HG02943 (cell line): ENCODE measurements around the gene RBM22.

Experiments
- ATAC-seq: cut with Tn5 transposase; IDR thresholded peaks from one replicate; pipeline ENCODE4 v1.9.1; 2021; ENCODE audit warnings: mild to moderate bottlenecking, low read depth, moderate library complexity; ENCODE audit not compliant: unreplicated experiment

RBM22 gene

GRCh38 chr5:150672884-150673275 lies 28.0 kb downstream of the RBM22 start:
- ATAC-seq: no peak

GRCh38 chr5:150672237-150672883 lies 28.5 kb downstream of the RBM22 start:
- no peak for ATAC-seq

- ATAC-seq: no peak
Measured at GRCh38 chr5:150671509-150672236, 29.2 kb downstream of the RBM22 start.

- no peak for ATAC-seq
Measured at GRCh38 chr5:150670948-150671310, 29.9 kb downstream of the RBM22 start.

- no peak for ATAC-seq
Measured at GRCh38 chr5:150670275-150670947, 30.5 kb downstream of the RBM22 start.

GRCh38 chr5:150665044-150665443 lies 35.8 kb downstream of the RBM22 start:
- no peak for ATAC-seq

GRCh38 chr5:150663936-150664335 lies 36.9 kb downstream of the RBM22 start:
- no peak for ATAC-seq

GRCh38 chr5:150662731-150663516 lies 37.9 kb downstream of the RBM22 start:
- no peak for ATAC-seq

- ATAC-seq: no peak
Measured at GRCh38 chr5:150661821-150662596, 38.9 kb downstream of the RBM22 start.

GRCh38 chr5:150661086-150661485 lies 39.8 kb downstream of the RBM22 start, which contains the start of gene MYOZ3:
Gene MYOZ3 (plus strand): TSS chr5:150661251. CDS start chr5:150662942, 1,691 bp downstream.
- ATAC-seq: no peak

GRCh38 chr5:150660108-150660831 lies 40.6 kb downstream of the RBM22 start:
- ATAC-seq: no peak

GRCh38 chr5:150659360-150660107 lies 41.3 kb downstream of the RBM22 start:
- no peak for ATAC-seq

- no peak for ATAC-seq
Measured at GRCh38 chr5:150658699-150659265, 42.1 kb downstream of the RBM22 start.

GRCh38 chr5:150658121-150658520 lies 42.7 kb downstream of the RBM22 start:
- no peak for ATAC-seq

- ATAC-seq: peak; percentile 64
Measured at GRCh38 chr5:150656191-150657132, 44.4 kb downstream of the RBM22 start.

- ATAC-seq: no peak
Measured at GRCh38 chr5:150655221-150655620, 45.6 kb downstream of the RBM22 start.
